Measurements from ENCODE around the gene SEL1L.

The SEL1L gene

DNA sequence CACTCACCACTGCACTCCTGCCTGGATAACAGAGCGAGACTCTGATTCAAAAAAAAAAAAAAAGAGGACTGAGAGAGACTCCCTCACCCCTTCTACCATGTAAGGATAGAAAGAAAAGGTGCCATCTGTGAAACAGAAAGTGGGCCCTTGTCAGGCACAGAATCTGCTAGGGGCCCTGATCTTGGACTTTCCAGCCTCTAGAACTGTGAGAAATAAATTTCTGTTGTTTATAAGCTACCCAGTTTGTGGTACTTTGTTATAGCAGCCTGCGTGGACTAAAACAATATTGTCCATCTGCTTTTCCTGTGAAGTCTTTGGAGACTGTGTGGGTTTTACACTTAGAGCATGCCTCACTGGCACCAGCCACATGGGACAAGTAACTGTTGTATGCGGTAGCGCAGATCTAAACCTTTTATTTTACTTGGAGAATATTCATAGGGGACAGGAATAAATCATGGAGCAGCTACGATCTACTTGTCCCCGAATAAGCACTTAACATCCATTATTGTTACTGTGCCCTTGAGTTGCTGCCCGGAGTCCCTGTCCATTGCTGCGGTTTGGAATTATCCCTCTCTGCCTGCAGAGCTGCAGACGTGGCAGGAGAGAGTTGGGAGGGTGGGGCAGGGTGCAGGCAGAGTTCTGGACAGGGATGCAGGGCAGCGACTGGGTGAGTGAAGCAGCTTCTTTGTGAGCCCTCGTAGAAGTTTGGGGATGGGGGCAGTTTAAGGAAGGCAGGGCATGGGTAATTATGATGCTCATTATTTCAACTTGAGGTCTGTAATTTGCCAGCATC, 81.1 kb downstream of the SEL1L start:
- Histone ChIP-seq H3K9ac (ENCODE audit: low read length) (no peak overlapping the region), H3K4me2 (ENCODE audit: low read depth, low read length, poor library complexity, severe bottlenecking) (no peak overlapping the region), H3F3A (ENCODE audit: insufficient read depth) (no peaks in the 10 kb centered on the region), H3K79me2 (ENCODE audit: insufficient read depth, low read length) (no peaks in the 10 kb centered on the region), H3K9me2 (replicated peaks; ENCODE audit: insufficient read depth, low read length) (no peaks in the 10 kb centered on the region), H4K20me1 (ENCODE audit: low read depth, low read length) (no peaks in the 10 kb centered on the region), H3K9me3 (ENCODE audit: insufficient read depth, low read length) (no peaks in the 10 kb centered on the region), H3K27me3 (ENCODE audit: low read length) (no peaks in the 10 kb centered on the region), H3K36me3 (ENCODE audit: low read length) (no peaks in the 10 kb centered on the region), H2AFZ (ENCODE audit: low read depth, low read length, severe bottlenecking) (no peak overlapping the region), H3K4me3 (ENCODE audit: insufficient read depth, low read length, poor library complexity, severe bottlenecking) (no peak overlapping the region), H3K27ac (ENCODE audit: low read depth, low read length) (no peak overlapping the region)
- TF ChIP-seq EZH2phosphoT487 (conservative IDR thresholded peaks at IDR 0.05; ENCODE audit: low read length): no peak
- TF ChIP-seq, protein P1, sequence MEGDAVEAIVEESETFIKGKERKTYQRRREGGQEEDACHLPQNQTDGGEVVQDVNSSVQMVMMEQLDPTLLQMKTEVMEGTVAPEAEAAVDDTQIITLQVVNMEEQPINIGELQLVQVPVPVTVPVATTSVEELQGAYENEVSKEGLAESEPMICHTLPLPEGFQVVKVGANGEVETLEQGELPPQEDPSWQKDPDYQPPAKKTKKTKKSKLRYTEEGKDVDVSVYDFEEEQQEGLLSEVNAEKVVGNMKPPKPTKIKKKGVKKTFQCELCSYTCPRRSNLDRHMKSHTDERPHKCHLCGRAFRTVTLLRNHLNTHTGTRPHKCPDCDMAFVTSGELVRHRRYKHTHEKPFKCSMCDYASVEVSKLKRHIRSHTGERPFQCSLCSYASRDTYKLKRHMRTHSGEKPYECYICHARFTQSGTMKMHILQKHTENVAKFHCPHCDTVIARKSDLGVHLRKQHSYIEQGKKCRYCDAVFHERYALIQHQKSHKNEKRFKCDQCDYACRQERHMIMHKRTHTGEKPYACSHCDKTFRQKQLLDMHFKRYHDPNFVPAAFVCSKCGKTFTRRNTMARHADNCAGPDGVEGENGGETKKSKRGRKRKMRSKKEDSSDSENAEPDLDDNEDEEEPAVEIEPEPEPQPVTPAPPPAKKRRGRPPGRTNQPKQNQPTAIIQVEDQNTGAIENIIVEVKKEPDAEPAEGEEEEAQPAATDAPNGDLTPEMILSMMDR (IDR thresholded peaks at IDR 0.05; ENCODE audit: insufficient read depth, low read length, poor library complexity, severe bottlenecking): no peak

DNA sequence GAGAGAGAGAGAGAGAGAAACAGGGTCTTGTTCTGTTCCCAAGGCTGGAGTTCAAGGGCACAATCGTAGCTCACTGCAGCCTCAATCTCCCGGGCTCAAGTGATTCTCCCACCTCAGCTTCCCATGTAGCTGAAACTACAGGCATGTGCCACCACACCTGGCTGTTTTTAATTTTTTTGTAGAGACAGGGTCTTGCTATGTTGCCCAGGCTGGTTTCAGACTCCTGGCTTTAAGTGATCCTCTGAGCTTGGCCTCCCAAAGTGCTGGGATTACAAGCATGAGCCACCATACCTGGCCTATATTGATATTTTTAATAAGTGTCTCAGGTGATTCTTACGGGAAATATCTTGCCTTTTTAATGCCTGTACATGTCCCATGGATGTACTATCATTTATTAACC, 82.7 kb downstream of the SEL1L start:
- H3K9me2 ChIP-seq (replicated peaks; ENCODE audit: insufficient read depth, low read length): no peaks in the 10 kb centered on the region
- no peak overlapping the region for H2AFZ ChIP-seq (ENCODE audit: low read depth, low read length, severe bottlenecking)
- no peak overlapping the region for H3K4me2 ChIP-seq (ENCODE audit: low read depth, low read length, poor library complexity, severe bottlenecking)
- no peaks in the 10 kb centered on the region for H3F3A ChIP-seq (ENCODE audit: insufficient read depth)
- H3K79me2 ChIP-seq (ENCODE audit: insufficient read depth, low read length): no peaks in the 10 kb centered on the region
- H3K36me3 ChIP-seq (ENCODE audit: low read length): no peaks in the 10 kb centered on the region
- no peaks in the 10 kb centered on the region for H4K20me1 ChIP-seq (ENCODE audit: low read depth, low read length)
- no peak overlapping the region for H3K9ac ChIP-seq (ENCODE audit: low read length)
- TF ChIP-seq EZH2phosphoT487 (conservative IDR thresholded peaks at IDR 0.05; ENCODE audit: low read length): no peak
- TF ChIP-seq, protein P1 (IDR thresholded peaks at IDR 0.05; ENCODE audit: insufficient read depth, low read length, poor library complexity, severe bottlenecking): no peak
- H3K9me3 ChIP-seq (ENCODE audit: insufficient read depth, low read length): no peaks in the 10 kb centered on the region
- no peak overlapping the region for H3K27ac ChIP-seq (ENCODE audit: low read depth, low read length)
- no peaks in the 10 kb centered on the region for H3K27me3 ChIP-seq (ENCODE audit: low read length)
- H3K4me3 ChIP-seq (ENCODE audit: insufficient read depth, low read length, poor library complexity, severe bottlenecking): no peak overlapping the region

DNA sequence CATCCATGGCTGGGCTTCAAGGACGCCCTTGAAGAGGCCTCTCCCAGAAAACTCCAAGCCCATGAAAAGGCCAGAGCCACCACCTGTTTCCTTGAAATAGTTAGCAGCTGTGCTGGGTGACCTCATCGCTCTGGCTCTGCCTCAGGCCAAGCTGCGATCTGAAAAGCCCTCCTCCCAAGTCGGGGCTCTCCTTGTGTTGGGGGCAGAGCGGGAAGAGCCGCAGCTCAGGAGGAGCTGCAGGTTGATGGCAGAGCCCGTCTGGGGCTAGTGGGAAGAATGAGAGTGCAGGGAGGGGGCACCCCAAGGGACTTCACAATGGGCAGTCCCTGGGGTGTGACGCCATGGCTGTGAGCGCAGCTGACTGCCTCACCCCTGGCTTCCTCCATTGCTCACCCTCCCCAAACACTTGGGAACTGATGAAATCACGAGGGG, 83.5 kb downstream of the SEL1L start:
- Histone ChIP-seq H3K27me3 (ENCODE audit: low read length) (no peaks in the 10 kb centered on the region), H3K36me3 (ENCODE audit: low read length) (no peaks in the 10 kb centered on the region), H3K9me2 (replicated peaks; ENCODE audit: insufficient read depth, low read length) (no peaks in the 10 kb centered on the region), H3K9me3 (ENCODE audit: insufficient read depth, low read length) (no peaks in the 10 kb centered on the region), H3K4me3 (ENCODE audit: insufficient read depth, low read length, poor library complexity, severe bottlenecking) (no peak overlapping the region), H3K4me2 (ENCODE audit: low read depth, low read length, poor library complexity, severe bottlenecking) (no peak overlapping the region), H4K20me1 (ENCODE audit: low read depth, low read length) (no peaks in the 10 kb centered on the region), H3K27ac (ENCODE audit: low read depth, low read length) (no peak overlapping the region), H2AFZ (ENCODE audit: low read depth, low read length, severe bottlenecking) (no peak overlapping the region), H3F3A (ENCODE audit: insufficient read depth) (no peaks in the 10 kb centered on the region), H3K9ac (ENCODE audit: low read length) (no peak overlapping the region), H3K79me2 (ENCODE audit: insufficient read depth, low read length) (no peaks in the 10 kb centered on the region)
- TF ChIP-seq, protein P1 (IDR thresholded peaks at IDR 0.05; ENCODE audit: insufficient read depth, low read length, poor library complexity, severe bottlenecking): no peak
- no peak for TF ChIP-seq EZH2phosphoT487 (conservative IDR thresholded peaks at IDR 0.05; ENCODE audit: low read length)
